HepG2 (cell line): ENCODE results near the gene PDE2A. TPM values are rescaled to one million over a fixed set of nuclear protein-coding genes. Genes with fewer than 3 reads are reported as not detected.

Source experiments
- ATAC-seq: fragments of 200-7000 bp; cut with Tn5 transposase; 3 replicates; pipeline ENCODE4 v1.9.1; 2020; ENCODE audit warnings: mild to moderate bottlenecking, moderate library complexity
- BruUV-seq: library from RNA; stranded (reverse); fragments of 400-500 nt; replicated peaks from 2 replicates; lab custom pipeline; 2021; lab: Mats Ljungman, UMichigan
- CTCF ChIA-PET: fragments of 300-600 bp; formaldehyde crosslinking; extraction: SDS; loops from one replicate; lab custom pipeline; 2021; ENCODE audit warnings: low total read pairs, inconsistent platforms, low intra/inter-chr PET ratio; lab: Yijun Ruan, JAX
- POLR2A ChIA-PET: fragments of 350-600 bp; sonication (Branson Sonifier 250); formaldehyde crosslinking; loops from one replicate; lab custom pipeline; 2020; ENCODE audit warnings: antibody characterized with exemption, inconsistent platforms; lab: Yijun Ruan, JAX
- DNase-seq: peaks from one replicate; pipeline ENCODE4 v3.0.0-alpha.2; 2015; ENCODE audit warnings: low spot score
- FAIRE-seq: peaks from 3 replicates; lab custom pipeline; 2011; peaks lifted over from hg19 to GRCh38; lab: Jason Lieb, UNC
- H2AFZ ChIP-seq: one replicate; pipeline ENCODE4 v1.6.1; 2011; ENCODE audit warnings: low read length, inconsistent platforms
- H3K27ac ChIP-seq: fragments of 300-600 bp; 3 replicates; pipeline ENCODE4 v1.8.0; 2011; ENCODE audit warnings: mixed run types, mild to moderate bottlenecking, mixed read lengths, low read length, inconsistent platforms; ENCODE audit not compliant: insufficient read depth; ENCODE audit errors: extremely low read length
- H3K27me3 ChIP-seq, 2 experiments: fragments of 200-600 bp in 1 of 2; 2 replicates in 1 of 2; 3 replicates in 1 of 2; pipeline versions ENCODE4 v1.6.0 to v1.8.0; 2011; ENCODE audit warnings: low read length in 2 of 2, mild to moderate bottlenecking in 2 of 2, moderate library complexity in 2 of 2, inconsistent platforms in 1 of 2; ENCODE audit not compliant: insufficient read depth in 2 of 2, control insufficient read depth in 1 of 2
- H3K36me3 ChIP-seq, 2 experiments: fragments of 200-600 bp in 1 of 2; replicated peaks in 1 of 2; 2 replicates in 1 of 2; 3 replicates in 1 of 2; pipeline versions ENCODE4 v1.5.1 to v1.8.0; 2011; ENCODE audit warnings: low read length in 2 of 2, inconsistent platforms in 1 of 2; ENCODE audit not compliant: insufficient read depth in 2 of 2, control insufficient read depth in 1 of 2
- H3K4me1 ChIP-seq: 2 replicates; pipeline ENCODE4 v1.5.1; 2012; ENCODE audit warnings: low read length, inconsistent platforms; ENCODE audit not compliant: insufficient read depth
- H3K4me2 ChIP-seq: 2 replicates; pipeline ENCODE4 v1.6.0; 2011; ENCODE audit warnings: low read depth, low read length, inconsistent platforms
- H3K4me3 ChIP-seq, 3 experiments: fragments of 200-600 bp in 1 of 3; sonication (generic), shearing (Covaris generic) in 1 of 3; replicated peaks in 1 of 3; 2 replicates each; pipeline ENCODE4 v1.5.1; 2011 to 2016; ENCODE audit warnings: low read length in 3 of 3, inconsistent platforms in 2 of 3, low read depth in 2 of 3, mild to moderate bottlenecking in 2 of 3, control low read depth in 1 of 3, mixed read lengths in 1 of 3; ENCODE audit not compliant: insufficient read depth in 1 of 3
- H3K79me2 ChIP-seq: one replicate; pipeline ENCODE4 v1.6.1; 2011; ENCODE audit warnings: low read length, inconsistent platforms; ENCODE audit not compliant: insufficient read depth
- H3K9ac ChIP-seq: 2 replicates; pipeline ENCODE4 v1.6.0; 2011; ENCODE audit warnings: mild to moderate bottlenecking, low read depth, low read length, inconsistent platforms; ENCODE audit not compliant: insufficient read depth
- H3K9me3 ChIP-seq: 2 replicates; pipeline ENCODE4 v1.5.1; 2012; ENCODE audit warnings: mild to moderate bottlenecking, low read length
- H4K20me1 ChIP-seq: 2 replicates; pipeline ENCODE4 v1.6.0; 2011; ENCODE audit warnings: inconsistent platforms, mild to moderate bottlenecking, low read length, moderate library complexity; ENCODE audit not compliant: insufficient read depth
- THAP11 ChIP-seq: IDR thresholded peaks from 2 replicates; pipeline ENCODE4 v1.6.1; 2016; ENCODE audit warnings: missing biosample characterization, missing genetic modification reagents
- ZBTB7A ChIP-seq: sonication (generic); formaldehyde crosslinking; IDR thresholded peaks from 2 replicates; pipeline ENCODE4 v1.8.0; 2022; ENCODE audit warnings: mild to moderate bottlenecking, missing genetic modification reagents
- ZKSCAN1 ChIP-seq: fragments of 150-350 bp; IDR thresholded peaks from 2 replicates; pipeline ENCODE4 v1.6.1; 2014; ENCODE audit warnings: low read length
- ZNF615 ChIP-seq: sonication (generic); formaldehyde crosslinking; IDR thresholded peaks from 2 replicates; pipeline ENCODE4 v1.5.0; 2020; ENCODE audit warnings: mild to moderate bottlenecking, missing genetic modification reagents, borderline replicate concordance
- ZZZ3 ChIP-seq: sonication (generic); formaldehyde crosslinking; IDR thresholded peaks from 2 replicates; pipeline ENCODE4 v1.4.0; 2020; ENCODE audit warnings: missing genetic modification reagents, mild to moderate bottlenecking, borderline replicate concordance
- WGBS: methylation state at CpG from one replicate; pipeline ENCODE4 v1.1.6; 2017; ENCODE audit warnings: low lambda C conversion rate; 5-methylcytosine and 5-hydroxymethylcytosine counted together
- in situ Hi-C: cut with HindIII; loops from 2 replicates; pipeline ENCODE4 v1.10.0; 2017; ENCODE audit warnings: low pct_unique_long_range_greater_than_20kb; ENCODE audit not compliant: extremely low pct_ligation_motif_present
- intact Hi-C: fragments of 100-400 bp; cut with micrococcal nuclease; formaldehyde crosslinking; loops from one replicate; pipeline ENCODE4 v1.10.0; 2022; ENCODE audit not compliant: unreplicated experiment
- polyA plus RNA-seq, 8 experiments: library from polyadenylated mRNA; depleted of rRNA in 3 of 8; stranded (reverse) in 7 of 8; unstranded in 1 of 8; fragments of >200 nt; fragmentation: Illumina TruSeq in 4 of 8; extraction: Trizol in 4 of 8; gene quantifications; 2 replicates each; pipeline versions ENCODE4 v1.2.1 to v1.2.3, GENCODE V29; 2011 to 2016; ENCODE audit warnings: low read depth in 4 of 8, missing spikeins in 1 of 8, mixed read lengths in 1 of 8; ENCODE audit not compliant: insufficient read depth in 1 of 8
- total RNA-seq, 5 experiments: library from RNA; depleted of rRNA; stranded (reverse); fragments of >200 nt; fragmentation: Illumina TruSeq; extraction: Trizol; gene quantifications; 2 replicates each; pipeline ENCODE4 v1.2.3, GENCODE V29; 2016; ENCODE audit warnings: low read depth in 1 of 5
- TF ChIP-seq, protein P1 (sequence below): sonication (generic); formaldehyde crosslinking; IDR thresholded peaks from 2 replicates; pipeline ENCODE4 v1.5.1; 2020; ENCODE audit warnings: missing genetic modification reagents, mild to moderate bottlenecking, borderline replicate concordance
- TF ChIP-seq, protein P2 (sequence below): sonication (generic); formaldehyde crosslinking; IDR thresholded peaks from 2 replicates; pipeline ENCODE4 v1.4.0; 2020; ENCODE audit warnings: mild to moderate bottlenecking, missing genetic modification reagents
- TF ChIP-seq, protein P3 (sequence below): sonication (generic); formaldehyde crosslinking; IDR thresholded peaks from 2 replicates; pipeline ENCODE4 v1.8.1; 2023; ENCODE audit warnings: mild to moderate bottlenecking, missing genetic modification reagents, borderline replicate concordance

The PDE2A gene
- total and polyA plus RNA-seq, 2 of the 13 experiments (the other 11 are each of a cell fraction or from before 2014, with no cell fraction given): 3.1 TPM; not detected in 1

DNA sequence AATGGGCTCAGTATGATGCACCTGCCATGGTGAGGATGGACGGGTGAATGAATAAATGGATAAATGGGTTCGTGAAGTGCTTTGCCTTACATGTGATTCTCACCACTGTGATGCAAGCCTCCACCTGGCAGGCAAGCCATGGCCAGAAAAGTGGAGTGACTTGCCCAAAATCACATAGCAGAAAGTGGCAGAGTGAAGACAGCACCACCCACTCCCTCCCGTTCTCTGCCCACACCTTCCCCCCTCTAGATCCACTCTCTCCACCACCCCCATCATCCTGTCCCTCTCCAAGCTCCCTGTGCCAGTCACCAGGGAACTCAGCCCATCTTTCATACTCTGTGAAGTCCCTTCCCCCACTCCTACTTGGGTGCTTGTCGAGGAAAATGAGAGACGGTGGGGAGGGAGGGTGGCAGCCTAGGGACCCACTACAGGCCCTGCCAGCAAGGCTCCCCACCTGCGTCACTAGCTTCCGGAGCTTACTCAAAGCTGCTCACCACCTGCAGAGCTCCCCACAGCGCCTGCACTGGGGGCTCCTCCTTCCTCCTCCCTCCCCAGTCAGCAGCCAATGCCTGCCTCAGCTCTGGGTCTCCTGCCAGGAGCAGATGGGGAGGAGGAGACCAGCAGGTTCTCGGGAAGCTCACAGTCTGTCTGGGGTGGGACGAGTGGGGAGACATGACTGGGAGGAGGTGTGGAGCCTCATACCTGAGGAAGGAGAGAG, 82.3 kb downstream of the PDE2A start:
- no peaks in the 10 kb centered on the region for H3K4me1 ChIP-seq
- H3K9ac ChIP-seq: no peak overlapping the region
- no peak for DNase-seq
- peaks cover 6% of the 10 kb centered on the region; the same call in 1 of the 2 replicates for H4K20me1 ChIP-seq
- no peak overlapping the region for H3K4me2 ChIP-seq
- H3K4me3 ChIP-seq: no peak overlapping the region
- peaks cover 19 to 82% of the 10 kb centered on the region in 2 experiments for H3K27me3 ChIP-seq
- POLR2A ChIA-PET: no interaction called here
- in situ Hi-C loops (no loop called here), intact Hi-C loops (no loop called here)
- H3K79me2 ChIP-seq: no peaks in the 10 kb centered on the region
- FAIRE-seq: no peak
- no peaks in the 10 kb centered on the region for H3K9me3 ChIP-seq
- no peak overlapping the region for H3K27ac ChIP-seq
- 6% methylated on average over 10 of the region's 10 CpGs for WGBS
- no peak overlapping the region for H2AFZ ChIP-seq
- CTCF ChIA-PET: no interaction called here
- TF ChIP-seq, protein P1, sequence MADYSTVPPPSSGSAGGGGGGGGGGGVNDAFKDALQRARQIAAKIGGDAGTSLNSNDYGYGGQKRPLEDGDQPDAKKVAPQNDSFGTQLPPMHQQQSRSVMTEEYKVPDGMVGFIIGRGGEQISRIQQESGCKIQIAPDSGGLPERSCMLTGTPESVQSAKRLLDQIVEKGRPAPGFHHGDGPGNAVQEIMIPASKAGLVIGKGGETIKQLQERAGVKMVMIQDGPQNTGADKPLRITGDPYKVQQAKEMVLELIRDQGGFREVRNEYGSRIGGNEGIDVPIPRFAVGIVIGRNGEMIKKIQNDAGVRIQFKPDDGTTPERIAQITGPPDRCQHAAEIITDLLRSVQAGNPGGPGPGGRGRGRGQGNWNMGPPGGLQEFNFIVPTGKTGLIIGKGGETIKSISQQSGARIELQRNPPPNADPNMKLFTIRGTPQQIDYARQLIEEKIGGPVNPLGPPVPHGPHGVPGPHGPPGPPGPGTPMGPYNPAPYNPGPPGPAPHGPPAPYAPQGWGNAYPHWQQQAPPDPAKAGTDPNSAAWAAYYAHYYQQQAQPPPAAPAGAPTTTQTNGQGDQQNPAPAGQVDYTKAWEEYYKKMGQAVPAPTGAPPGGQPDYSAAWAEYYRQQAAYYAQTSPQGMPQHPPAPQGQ (CRISPR knock-in tag): no peak
- TF ChIP-seq ZBTB7A (CRISPR knock-in tag): no peak
- no peak for TF ChIP-seq THAP11 (CRISPR knock-in tag)
- TF ChIP-seq ZNF615: no peak
- TF ChIP-seq, protein P2, sequence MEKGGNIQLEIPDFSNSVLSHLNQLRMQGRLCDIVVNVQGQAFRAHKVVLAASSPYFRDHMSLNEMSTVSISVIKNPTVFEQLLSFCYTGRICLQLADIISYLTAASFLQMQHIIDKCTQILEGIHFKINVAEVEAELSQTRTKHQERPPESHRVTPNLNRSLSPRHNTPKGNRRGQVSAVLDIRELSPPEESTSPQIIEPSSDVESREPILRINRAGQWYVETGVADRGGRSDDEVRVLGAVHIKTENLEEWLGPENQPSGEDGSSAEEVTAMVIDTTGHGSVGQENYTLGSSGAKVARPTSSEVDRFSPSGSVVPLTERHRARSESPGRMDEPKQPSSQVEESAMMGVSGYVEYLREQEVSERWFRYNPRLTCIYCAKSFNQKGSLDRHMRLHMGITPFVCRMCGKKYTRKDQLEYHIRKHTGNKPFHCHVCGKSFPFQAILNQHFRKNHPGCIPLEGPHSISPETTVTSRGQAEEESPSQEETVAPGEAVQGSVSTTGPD: no peak
- TF ChIP-seq ZZZ3 (CRISPR knock-in tag): no peak
- TF ChIP-seq, protein P3, sequence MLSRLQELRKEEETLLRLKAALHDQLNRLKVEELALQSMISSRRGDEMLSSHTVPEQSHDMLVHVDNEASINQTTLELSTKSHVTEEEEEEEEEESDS (CRISPR knock-in tag): no peak
- no peak for TF ChIP-seq ZKSCAN1
- BruUV-seq: no TSS peak
- no peak for ATAC-seq
- H3K36me3 ChIP-seq: no peaks in the 10 kb centered on the region
